Measurements from ENCODE around the gene MAP3K9.
"Not testable (repeated sequence)": the region's sequence is repeated elsewhere in the genome, so short reads cannot be mapped to it uniquely, and the experiment has no call there.

The MAP3K9 gene

DNA sequence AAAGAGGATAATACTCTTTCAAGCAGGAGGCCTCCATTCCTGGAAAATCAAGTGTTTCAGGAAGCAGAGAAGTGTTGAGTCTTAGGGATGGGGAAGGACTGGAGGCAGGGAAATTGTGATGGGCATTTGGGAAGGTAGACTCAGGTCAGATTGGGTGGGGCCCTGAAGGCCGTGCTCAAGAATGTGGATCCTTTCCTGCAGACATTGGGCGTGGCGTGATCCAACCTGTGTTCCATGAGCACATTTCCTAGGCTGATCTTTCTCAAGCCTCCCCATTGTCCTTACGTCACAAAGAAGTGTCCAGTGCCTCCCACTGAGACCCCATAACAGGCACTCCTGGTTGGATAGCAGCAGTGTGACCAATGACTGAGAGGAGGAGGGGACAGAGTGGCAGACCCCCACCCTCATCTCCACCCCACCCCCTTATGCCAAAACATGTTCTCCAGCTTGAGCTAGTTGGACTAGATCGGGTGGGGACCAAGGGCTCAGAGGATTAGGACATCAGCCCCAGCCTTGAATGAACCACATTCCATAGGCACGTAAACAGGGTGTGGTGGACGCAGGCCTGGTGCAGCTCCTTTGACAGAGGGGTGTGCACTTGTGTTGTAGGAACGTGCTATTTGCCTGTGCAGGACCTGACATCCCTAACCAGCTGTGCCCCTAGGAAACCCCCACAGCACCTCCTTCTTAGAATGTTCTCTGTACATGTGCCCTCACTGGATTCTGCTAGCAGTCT is 90.8 kb downstream of the MAP3K9 start:
- no peak for DNase-seq

DNA sequence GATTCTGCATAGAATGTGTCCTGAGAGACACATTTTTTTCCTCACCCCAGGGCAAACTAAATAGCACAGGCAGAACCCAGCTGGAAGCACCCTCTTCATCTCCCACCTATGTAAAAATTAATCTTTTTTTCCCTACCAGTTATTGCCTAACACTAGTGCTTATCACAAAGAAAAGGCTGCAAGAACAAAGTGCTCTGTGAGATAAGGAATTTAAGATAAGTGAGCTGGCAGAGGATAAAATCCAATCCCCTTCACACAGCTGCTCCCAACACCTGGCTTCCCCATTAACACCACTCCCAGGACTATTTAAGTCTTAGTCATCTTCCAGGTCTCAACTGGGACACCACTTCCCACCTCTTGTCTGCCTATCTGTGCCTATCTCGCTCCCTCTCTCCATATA is 92.4 kb downstream of the MAP3K9 start:
- no peak for DNase-seq

DNA sequence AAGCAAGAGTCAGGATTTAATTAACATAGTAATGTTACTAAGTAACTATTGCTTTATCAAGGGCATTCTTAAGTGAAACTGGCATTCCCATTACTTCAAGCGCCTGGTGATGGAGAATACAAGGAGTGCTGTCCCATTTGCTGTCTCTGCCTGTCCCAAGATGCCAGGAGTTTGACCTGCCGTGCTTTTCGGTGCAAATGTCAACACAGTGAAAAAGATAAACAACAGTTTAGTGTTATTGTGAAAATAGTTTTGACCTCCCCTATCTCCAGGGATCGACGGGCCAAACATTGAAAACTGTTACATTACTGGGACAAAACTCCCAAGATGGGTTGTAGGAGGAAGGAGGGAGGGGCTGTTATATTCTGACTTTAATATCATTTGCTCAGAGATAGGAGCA is 92.8 kb downstream of the MAP3K9 start:
- no peak for DNase-seq

DNA sequence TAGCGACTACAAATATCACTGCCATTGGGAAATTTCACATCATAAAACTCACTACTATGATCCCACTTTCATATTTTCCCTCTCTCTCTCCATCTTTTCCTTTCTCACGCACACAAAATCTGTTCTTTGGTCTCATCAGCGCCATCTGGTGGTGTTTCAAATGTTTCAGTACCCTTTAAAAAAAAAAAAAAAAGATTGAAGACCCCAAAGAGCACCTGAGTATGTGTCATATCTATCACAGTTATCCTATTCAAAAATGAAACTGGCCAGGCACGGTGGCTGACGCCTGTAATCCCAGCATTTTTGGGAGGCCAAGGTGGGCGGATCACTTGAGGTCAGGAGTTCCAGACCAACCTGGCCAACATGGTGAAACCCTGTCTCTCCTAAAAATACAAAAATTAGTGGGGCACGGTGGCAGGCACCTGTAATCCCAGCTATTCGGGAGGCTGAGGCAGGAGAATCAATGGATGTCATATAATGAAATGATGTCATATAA is 95.2 kb downstream of the MAP3K9 start:
- peak; percentile 41 for DNase-seq

DNA sequence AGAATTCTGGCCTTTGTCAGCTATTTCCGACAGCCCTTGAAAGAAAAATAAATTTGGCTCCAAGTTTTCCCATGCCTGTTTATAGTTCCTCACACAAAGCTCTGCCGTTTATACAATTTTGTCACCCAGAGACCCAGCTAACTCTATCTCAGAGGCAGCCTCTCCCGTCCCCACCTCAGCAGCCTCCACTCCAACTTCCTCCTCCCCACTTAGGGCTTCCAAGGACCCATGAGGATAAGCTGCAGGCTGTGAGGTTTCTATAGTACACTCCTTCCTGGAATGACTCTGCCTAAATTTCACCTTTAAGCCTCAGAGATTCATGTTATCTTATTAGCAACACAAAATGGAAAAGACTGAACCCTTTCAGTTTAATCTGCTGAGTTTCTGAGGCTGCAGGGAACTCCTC is 95.8 kb downstream of the MAP3K9 start:
- DNase-seq = no peak

DNA sequence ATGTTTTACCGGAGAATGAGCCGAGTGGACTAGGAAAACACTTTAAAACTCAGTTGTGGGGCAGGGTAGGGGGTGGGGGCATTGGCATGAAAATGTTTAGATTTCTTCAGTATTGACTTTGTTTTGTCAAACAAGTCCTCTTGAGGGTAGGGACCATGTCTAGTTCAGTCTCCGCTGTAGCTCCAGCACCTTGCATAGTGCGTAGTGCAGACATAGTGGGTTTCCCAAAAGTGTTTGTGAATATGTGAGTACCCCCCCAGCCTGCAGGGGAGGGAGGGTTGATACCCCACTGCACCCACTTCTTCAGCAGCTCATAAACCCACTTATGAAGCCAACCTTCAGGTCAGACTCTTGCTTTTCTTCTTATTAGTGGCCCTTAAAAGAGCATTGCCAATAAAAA is 96.2 kb downstream of the MAP3K9 start:
- no peak for DNase-seq

DNA sequence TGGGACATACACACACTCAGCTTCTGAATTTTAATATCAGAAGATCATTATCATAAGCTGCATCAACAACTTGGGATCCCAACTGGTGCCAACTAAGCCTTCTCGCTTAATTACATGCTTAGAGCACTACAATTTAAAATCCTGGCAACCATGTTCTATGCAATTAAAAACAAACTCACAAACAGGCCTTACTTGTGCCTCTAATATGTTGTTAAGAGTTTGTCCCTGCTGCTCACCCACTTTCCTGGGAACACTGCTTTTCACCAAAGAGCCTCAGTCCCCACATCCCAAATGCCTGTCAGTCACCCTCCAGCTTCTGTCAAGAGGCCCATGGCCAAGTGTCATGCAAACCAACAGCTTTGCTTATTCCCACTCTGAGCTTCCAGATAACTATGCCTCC is 97.9 kb downstream of the MAP3K9 start:
- no peak for DNase-seq

DNA sequence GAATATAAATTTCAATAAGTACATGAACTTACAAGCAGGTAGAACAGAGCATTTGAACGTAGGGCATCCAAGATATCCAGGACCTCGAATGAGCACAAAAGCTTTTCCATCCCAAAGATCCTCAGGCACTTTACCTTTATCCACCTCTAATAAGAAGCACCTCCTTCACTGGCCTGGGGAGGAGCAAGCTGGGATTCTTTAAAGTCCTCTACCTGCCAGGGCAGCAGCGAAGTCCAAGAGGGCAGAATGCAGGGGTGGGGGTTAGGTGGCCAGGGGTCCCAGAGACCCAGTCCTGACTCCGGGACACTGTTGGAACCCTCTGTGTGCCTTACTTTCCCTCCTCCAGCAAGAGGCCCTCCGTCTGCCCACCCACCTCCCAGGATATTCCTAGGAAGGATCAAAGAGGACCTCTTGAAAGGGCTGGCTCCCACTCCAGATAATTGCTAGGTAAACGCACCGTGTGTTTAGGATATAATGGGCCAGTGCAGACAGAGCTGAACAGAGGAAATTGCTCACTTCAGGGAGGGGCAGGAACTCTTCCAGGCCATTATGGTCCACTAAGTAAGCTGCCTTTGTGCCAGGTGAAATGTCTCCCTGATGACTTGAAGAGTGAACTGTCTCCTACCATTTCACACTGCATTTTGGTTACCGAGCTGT is 99.5 kb downstream of the MAP3K9 start:
- no peak for DNase-seq

DNA sequence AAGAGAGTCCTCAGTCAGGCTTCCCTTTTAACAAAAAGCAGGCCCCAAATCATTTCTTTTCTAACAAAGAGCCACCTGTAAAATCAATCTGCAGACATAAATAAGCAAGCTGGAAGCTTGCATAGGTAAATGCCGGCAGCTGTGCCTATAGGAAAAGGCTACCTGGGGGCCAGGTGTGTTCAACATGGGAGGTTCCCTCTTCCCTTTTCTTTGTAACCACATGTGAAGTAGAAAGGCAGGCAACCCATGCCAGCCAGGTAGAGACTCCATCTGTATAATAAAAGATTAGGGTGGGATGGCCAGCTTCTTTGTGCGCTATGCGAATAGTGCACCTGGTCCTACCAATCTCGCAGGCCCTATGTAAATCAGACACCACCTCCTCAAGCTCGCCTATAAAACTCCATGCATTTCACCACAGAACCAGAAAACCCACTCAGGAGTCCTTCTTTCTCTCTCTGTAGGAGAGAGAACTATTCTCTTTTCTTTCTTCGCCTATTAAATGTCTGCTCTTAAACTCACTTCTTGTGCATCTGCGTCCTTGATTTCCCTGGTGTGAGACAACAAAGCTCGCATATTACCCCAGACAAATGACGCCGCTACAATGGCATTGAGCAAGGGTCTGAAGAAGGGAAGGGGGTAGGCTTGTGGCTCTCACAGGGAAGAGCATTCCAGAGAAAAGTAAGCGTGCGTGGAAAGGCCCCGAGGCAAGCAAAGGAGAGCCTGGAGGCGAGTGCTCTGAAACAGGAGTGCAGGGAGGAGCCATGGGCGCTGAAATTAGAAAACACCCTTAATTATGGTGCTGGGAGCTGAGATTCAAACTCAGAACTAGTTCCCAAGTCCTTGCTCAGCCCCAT is 100.4 kb downstream of the MAP3K9 start:
- no peak for DNase-seq

DNA sequence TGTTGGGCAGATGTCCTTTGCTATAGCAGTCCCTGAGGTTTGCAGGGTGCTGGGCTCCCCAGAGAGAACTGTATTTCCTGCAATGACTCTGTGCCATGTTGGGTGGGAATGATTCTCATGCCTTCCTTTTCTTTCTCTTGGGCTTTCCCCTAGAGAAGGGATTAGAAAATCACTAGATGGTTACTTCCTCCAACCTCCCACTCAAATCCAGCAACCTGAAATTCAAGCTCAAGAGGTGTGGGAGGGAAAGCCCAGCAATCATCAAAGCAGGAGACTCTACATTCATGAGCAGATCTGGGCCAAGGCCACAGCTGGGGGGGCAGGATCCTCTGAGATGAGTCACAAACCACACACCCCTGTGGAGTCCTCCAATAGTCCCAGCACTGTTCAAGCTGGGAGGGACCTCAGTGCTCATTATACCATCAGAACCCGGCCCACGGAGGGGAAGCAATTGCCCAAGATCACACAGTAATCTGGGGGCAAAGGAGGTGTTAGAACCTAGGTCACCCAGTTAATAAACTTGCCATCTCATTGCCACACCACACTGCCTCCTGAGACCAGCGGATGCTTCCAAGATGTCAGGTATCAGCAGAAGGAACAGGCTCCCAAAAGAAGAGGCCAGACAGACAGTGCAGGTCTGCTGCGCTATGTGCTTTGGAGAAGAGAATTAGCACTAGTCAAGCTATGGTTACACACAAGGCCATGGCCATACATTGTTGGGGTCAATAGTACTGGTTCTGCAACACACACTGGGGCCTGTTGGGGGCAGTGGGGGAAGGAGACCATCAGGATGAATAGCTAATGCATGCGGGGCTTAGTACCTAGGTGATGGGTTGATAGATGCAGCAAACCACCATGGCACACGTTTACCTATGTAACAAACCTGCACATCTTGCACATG is 101.9 kb downstream of the MAP3K9 start:
- peak; percentile 8 for DNase-seq

DNA sequence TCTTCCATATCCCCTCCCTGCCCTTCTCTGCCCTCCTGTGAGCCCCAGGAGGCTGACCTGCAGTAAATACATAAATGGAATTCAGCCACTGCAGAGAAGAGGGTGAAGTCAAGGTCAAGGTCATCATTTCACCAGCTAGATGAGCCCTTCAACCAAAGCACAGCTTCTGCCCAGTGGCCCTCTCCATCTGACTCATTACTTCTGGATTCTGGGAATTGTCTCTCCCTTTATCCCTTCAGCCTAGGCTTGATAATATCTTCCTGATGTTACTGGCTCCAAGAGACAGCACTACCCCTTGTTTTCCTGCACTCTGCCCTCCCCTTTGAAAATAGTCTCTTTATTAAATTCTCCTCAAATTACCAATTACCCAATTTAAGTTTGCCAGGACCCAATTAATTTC is 103.1 kb downstream of the MAP3K9 start:
- no peak for DNase-seq

DNA sequence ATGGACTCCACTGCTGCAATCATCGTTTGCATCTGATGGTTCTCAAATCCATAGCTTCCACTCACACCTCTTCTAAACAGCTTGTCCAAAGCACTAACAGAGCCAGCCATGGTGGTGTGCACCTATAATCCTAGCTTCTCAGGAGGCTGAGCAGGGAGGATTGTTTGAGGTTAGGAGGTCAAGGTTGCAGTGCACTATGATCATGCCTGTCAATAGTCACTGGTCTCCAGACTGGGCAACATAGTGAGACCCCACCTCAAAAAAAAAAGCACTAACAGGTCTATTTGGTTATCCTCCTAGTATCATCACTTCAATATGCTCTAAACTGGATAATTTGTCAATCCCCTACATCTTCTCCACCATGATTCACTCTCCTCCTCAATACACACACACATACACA is 104.4 kb downstream of the MAP3K9 start:
- no peak for DNase-seq

DNA sequence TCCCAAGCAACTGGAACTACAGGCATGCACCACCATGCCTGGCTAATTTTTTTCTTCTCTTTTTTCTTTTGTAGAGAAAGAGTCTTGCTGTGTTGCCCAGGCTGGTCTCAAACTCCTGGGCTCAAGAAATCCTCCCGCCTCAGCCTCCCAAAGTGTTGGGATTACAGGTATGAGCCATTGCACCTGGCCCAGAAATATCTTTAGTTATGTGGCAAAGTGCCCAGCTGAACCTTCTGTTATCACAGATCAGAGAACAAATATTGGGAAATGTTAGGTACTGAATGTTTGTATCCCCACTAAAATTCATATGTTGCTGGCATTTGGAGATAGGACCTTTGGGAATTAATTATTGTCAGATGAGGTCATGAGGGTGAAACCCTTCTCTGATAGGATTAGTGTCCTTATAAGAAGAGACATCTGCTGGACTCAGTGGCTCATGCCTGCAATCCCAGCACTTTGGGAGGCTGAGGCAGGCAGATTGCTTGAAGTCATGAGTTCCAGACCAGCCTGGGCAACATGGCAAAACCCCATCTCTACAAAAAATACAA is 105.6 kb downstream of the MAP3K9 start:
- not testable (repeated sequence) for DNase-seq

DNA sequence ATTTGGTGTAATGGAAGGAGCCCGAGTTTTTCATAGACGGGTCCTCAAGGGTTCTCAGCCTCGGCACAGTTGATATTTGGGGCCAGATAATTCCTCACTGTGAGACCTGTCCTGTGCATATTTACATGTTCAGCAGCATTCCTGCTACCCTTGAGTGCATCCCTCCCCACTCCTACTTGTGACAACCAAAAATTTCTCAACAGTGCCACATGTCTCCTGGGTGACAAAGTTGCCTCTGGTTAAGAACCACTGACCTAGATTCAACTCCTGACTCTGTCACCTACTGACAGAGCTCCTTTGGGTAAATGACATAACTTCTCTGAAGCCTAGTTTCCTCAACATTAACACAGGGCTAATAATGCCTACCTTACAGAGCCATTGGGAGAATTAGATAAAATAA is 107.2 kb downstream of the MAP3K9 start:
- no peak for DNase-seq

DNA sequence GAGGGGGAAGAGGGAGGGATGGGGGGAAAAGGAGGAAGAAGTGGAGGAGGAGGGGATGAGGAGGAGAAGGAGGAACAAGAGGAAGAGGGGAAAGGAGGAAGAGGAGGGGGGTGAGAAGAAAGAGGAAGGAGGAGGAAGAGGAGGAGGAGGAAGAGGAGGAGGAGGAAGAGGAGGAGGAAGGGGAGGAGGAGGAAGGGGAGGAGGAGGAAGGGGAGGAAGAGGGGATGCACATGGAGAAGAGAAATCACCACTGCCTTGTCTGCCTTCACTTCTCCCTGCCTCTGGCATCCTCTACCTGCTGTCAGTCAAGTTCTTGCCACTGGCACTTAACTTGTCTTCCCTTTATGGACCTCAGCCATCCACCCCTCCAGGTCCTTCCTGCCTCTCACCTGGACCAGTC is 107.7 kb downstream of the MAP3K9 start:
- DNase-seq = no peak

DNA sequence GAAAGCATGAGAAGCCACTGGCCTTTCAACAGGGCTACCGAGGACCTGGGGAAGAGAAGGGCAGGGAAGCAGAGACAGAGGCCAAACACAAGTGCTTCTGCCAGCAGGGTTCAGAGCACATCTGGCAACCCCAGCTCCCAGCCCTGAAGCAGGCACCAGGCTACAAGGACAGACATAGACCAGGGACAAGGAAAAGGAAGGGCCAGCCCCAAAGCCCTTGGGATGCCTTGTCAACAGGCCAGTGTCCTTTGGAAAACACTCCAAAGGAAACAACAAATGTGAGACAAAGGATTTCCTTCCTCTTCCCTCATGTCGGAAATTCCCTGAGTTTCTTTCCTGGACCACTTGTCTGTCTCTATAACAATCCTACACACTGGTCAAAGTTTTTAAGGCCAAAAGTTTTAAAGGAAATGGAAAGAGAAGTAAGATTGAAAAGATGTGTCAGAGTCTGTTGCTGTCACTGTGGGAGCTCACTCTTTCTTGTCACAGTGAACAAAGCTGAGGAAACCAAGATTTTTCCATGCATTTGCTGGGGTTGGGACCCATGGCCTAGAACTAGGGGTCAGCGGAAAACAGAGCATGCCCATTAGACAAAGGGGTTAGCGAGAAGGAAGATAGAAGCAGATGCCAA is 108.2 kb downstream of the MAP3K9 start:
- DNase-seq = no peak

DNA sequence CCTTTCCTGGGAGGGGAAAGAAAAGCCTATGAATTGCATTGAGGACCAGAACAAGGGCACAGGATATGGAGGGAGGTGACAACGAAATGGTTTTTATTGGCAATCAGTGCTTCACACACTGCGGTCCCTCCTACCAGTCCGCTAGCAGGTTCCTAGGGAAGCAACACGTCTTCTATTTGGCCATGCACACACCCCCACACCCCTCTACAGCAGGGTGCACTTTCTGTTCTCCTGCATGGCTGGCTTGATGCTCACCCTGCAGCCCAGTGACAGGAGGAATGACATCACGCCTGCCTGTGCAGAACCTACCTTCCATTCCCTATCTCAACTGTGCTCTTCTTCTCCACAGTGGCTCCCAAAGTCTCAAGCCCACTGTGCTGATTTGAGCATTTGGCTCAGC is 109.7 kb downstream of the MAP3K9 start:
- no peak for DNase-seq

DNA sequence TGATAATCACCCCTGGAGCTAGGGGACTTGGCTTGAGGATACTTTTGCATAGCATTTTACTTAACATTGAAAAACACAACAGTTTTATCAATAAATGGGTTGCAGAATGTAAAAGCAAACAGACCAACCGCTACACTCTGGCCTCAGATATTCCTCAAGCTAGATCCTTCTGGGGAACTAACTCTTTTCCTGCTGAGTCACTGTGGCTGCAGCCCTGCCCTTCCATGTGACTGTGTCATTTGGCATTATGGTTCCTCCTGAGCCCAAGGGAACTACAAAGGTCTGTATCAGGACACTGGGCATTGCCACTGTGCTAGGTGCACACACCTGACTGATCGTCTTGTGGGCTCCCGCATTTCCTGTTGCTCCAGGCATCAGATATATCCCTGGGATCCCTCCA is 111.0 kb downstream of the MAP3K9 start:
- DNase-seq = no peak

DNA sequence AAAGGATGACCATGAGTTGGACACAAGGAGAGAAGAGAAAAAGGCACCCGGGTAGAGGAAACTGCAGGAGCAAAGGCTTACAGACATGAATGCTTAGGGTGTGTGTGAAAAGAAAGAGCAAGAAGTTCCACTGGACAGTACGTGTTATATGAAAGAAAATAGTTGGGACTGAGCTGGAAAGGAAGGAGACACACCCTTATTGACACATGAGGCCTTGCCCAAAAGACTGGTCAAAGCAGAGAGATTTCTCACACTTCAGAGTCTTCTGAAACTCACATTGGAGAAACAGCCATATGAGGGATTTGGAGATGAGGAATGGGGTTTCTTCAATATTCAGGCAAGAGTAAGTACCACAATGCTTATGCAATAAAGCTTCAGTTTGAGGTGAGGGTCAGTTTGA is 111.6 kb downstream of the MAP3K9 start:
- DNase-seq = no peak

DNA sequence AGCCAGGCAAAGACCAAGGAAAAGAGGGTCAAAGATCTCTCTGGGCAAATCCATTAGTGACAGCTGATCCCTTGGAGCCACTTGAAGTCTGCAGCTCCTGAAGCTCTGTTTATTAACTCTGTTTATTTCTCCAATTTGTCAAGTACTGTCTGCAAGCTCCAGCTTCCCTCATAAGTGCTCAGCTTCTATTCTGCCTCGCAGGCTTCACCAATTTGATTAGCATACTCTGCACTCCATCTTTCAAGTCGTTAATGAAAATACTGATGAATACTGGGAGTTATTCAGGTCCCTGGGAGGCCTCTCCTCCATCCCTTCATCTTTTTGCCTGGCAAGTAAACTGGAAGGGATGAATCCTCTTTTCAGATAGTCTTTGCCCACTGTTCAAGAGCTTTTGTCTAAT is 113.3 kb downstream of the MAP3K9 start:
- DNase-seq = no peak

DNA sequence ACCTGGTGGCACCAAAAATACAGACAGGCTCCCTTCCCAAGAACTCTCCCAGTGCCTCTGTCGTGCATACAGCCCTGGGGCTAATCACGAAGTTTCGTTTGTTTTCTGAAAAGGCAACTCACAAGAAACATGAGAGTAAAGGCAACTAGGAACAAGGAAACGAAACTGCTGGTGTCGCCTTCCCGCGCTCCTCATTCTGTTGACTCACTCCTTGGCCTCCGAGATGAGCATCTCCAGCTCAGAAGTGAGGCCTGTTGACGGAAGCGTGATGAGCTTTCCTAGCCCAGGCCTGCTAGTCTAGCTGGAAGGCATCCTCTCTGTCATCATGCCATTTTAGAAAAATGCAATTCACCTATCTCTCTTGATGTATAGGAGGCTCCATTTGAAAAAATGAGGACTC is 117.1 kb downstream of the MAP3K9 start:
- DNase-seq = no peak

All from activated CD4-positive, alpha-beta T cell treated with anti-CD3 and anti-CD28 coated beads, Interleukin-2, amount 50 U/mL, for 16 hours (primary cell).